Tibial nerve (tissue), 4 donors: ENCODE results near the gene IQGAP2. TPM values are rescaled to one million over a fixed set of nuclear protein-coding genes. Genes with fewer than 3 reads are reported as not detected.

Source experiments
- DNase-seq, 2 donors: peaks; one replicate each; pipeline ENCODE4 v3.0.0-alpha.2; 2019; ENCODE audit warnings: low spot score in 2 of 2
- H3K27ac ChIP-seq, 4 donors: fragments of 200-600 bp; sonication (generic) in 3 of 4; one replicate each; pipeline ENCODE4 v1.5.1; 2017 to 2019; ENCODE audit warnings: mild to moderate bottlenecking in 1 of 4
- H3K27me3 ChIP-seq, 2 donors: fragments of 200-600 bp; sonication (generic) in 1 of 2; one replicate each; pipeline versions ENCODE4 v1.5.1 to v1.6.0; 2017 to 2019
- H3K36me3 ChIP-seq, 3 donors: fragments of 200-600 bp; sonication (generic); one replicate each; pipeline ENCODE4 v1.5.1; 2018 to 2019
- H3K4me1 ChIP-seq, 4 donors: fragments of 200-600 bp; sonication (generic) in 3 of 4; one replicate each; pipeline ENCODE4 v1.5.1; 2017 to 2019
- H3K4me3 ChIP-seq, 4 donors: fragments of 200-600 bp; sonication (generic) in 3 of 4; one replicate each; pipeline ENCODE4 v1.5.1; 2017 to 2019; ENCODE audit warnings: mild to moderate bottlenecking in 1 of 4, moderate library complexity in 1 of 4
- H3K9me3 ChIP-seq, 4 donors: fragments of 200-600 bp; sonication (generic) in 3 of 4; one replicate each; pipeline ENCODE4 v1.5.1; 2017 to 2019
- EP300 ChIP-seq, 2 donors: sonication (generic); formaldehyde crosslinking; IDR thresholded peaks; one replicate each; pipeline ENCODE4 v1.6.1; 2017; ENCODE audit warnings: antibody characterized with exemption in 2 of 2, mild to moderate bottlenecking in 1 of 2
- POLR2A ChIP-seq, 2 donors: fragments of 450-650 bp; IDR thresholded peaks; one replicate each; pipeline ENCODE4 v1.6.1; 2017; ENCODE audit warnings: antibody characterized with exemption in 2 of 2, mild to moderate bottlenecking in 2 of 2, moderate library complexity in 2 of 2
- WGBS, 2 donors: methylation state at CpG; one replicate each; pipeline ENCODE4 v1.1.5; 2018; 5-methylcytosine and 5-hydroxymethylcytosine counted together
- total RNA-seq, 4 donors: library from RNA; depleted of rRNA; stranded (reverse); fragments of >200 nt; gene quantifications; one replicate each; pipeline ENCODE4 v1.1.0, GENCODE V29; 2016
- TF ChIP-seq, protein P1 (sequence below), 5 experiments: fragments of 200-600 bp in 3 of 5; fragments of 450-650 bp in 2 of 5; sonication (generic) in 3 of 5; IDR thresholded peaks; one replicate each; pipeline ENCODE4 v1.5.1; 2016 to 2019; ENCODE audit warnings: antibody characterized with exemption in 5 of 5, mild to moderate bottlenecking in 3 of 5, moderate library complexity in 2 of 5

IQGAP2 gene
- total RNA-seq, 4 donors from 2014 or later: 42.8 to 58.2 (median 52.3) TPM

DNA sequence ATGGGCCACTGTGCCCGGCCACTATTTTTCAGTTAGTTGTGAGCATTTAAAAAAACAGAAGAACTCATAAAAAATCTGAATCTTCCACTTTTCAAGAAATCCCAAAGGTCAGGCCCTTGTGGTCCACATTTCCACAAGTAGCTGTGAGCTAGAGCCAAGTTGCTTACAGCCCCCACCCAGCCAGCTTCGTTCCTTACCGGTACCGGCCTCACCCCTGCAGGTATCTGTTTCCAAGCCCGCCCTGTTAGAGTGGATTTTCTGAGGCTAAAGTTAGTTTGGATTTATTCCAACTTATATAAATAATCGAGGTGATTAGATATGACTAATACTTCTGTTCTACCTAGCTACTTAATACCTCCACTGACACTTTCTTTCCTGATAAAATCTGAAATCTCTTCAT lies 139.2 kb downstream of the IQGAP2 start:
- H3K27ac ChIP-seq: peak overlapping the region in 3 of 4 donors; percentile 57 to 72 (median 64)
- peaks cover 0 to 59% (median 21%) of the 10 kb centered on the region in 4 donors for H3K4me1 ChIP-seq
- H3K9me3 ChIP-seq: no peaks in the 10 kb centered on the region
- WGBS, 2 donors: 83 to 85% methylated on average over 6 of the region's 6 CpGs
- H3K36me3 ChIP-seq: no peaks in the 10 kb centered on the region
- DNase-seq: no peak
- no peaks in the 10 kb centered on the region for H3K27me3 ChIP-seq
- H3K4me3 ChIP-seq: no peak overlapping the region
- TF ChIP-seq, protein P1, sequence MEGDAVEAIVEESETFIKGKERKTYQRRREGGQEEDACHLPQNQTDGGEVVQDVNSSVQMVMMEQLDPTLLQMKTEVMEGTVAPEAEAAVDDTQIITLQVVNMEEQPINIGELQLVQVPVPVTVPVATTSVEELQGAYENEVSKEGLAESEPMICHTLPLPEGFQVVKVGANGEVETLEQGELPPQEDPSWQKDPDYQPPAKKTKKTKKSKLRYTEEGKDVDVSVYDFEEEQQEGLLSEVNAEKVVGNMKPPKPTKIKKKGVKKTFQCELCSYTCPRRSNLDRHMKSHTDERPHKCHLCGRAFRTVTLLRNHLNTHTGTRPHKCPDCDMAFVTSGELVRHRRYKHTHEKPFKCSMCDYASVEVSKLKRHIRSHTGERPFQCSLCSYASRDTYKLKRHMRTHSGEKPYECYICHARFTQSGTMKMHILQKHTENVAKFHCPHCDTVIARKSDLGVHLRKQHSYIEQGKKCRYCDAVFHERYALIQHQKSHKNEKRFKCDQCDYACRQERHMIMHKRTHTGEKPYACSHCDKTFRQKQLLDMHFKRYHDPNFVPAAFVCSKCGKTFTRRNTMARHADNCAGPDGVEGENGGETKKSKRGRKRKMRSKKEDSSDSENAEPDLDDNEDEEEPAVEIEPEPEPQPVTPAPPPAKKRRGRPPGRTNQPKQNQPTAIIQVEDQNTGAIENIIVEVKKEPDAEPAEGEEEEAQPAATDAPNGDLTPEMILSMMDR (IDR thresholded peaks at IDR 0.05): no peak
- TF ChIP-seq POLR2A (IDR thresholded peaks at IDR 0.05): no peak
- TF ChIP-seq EP300 (IDR thresholded peaks at IDR 0.05): no peak

DNA sequence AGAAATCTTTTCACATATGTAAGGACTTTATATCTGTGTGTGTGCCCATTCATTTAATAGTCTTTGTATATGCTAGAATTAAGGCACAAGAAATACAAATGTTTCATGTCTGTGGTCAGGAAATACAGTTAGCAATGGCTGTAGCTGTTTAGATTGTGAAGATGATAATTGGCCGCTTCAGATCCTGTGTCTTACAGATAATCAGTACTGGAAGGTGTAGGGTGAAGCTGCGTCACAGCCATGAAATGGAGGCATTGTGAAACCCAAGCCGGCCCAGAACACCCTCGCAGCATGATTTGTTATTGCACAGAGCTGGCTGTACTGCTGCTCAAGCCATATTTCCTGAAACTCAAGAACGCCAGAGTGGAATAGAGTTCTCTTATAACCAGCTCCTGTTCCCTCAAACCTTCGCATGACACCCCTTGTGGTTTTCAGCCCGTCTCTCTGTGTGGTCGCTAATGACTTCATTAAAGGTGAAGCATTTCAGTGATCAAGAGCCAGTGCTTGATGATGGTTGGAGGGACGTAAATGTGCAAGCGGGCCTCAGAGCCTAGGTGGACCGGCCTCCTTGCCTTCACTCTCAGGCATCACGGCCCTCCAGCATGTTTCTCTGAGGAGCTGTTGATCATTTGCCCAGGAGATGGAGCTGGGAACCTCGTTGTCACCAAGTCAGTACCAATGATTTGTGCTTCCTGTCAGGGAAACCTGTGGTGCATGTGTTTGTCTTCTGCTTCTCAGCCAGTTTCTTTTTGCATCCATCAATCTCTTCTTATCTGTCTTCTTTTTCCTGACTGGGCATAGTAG lies 140.0 kb downstream of the IQGAP2 start:
- TF ChIP-seq, protein P1 (IDR thresholded peaks at IDR 0.05): no peak
- TF ChIP-seq EP300 (IDR thresholded peaks at IDR 0.05) (peak in 1 of 2 donors; percentile 69), POLR2A (IDR thresholded peaks at IDR 0.05) (peak in 1 of 2 donors; percentile 13)
- 49 to 53% methylated on average over 13 of the region's 13 CpGs for WGBS, 2 donors
- H3K36me3 ChIP-seq: no peaks in the 10 kb centered on the region
- DNase-seq: peak in 1 of 2 donors; percentile 35
- H3K4me3 ChIP-seq: peak overlapping the region in 1 of 4 donors; percentile 10
- H3K9me3 ChIP-seq: no peaks in the 10 kb centered on the region
- H3K27me3 ChIP-seq: no peaks in the 10 kb centered on the region
- peak overlapping the region in 3 of 4 donors; percentile 64 to 72 (median 72) for H3K27ac ChIP-seq
- H3K4me1 ChIP-seq: peaks cover 0 to 62% (median 19%) of the 10 kb centered on the region in 4 donors

DNA sequence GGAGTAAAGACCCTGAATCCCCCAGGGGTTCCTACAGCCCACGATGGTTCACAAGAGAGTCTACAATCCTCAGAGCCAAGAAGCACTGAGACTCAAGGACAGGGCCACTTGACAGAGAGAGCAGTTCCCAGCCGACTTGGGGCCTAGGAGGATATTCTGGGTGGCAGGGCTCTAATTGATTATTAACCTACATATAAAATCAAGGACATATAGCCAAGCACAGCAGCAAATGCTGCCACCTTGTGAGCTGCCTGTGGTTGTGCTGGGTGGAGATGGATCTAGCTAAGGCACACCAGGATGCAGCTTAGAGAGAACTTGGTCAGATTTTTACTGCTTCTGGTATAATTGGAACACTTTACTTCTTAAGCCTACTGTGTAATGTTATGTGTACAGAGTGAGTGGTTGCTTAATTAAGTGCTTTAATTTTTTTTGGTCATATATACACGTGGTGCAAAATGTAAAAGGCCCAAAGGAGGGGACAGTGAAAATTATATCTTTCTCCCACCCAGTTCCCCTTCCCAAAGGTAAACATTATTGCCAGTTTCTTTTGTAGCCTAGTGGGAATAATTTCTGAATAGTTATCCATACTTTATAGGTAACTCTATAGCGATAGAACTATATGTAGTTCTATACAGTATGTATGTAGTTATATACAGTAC lies 141.3 kb downstream of the IQGAP2 start:
- whole genome bisulfite sequencing, 2 donors: 38% methylated on average over 4 of the region's 4 CpGs
- no peaks in the 10 kb centered on the region for H3K27me3 ChIP-seq
- no peak for DNase-seq

DNA sequence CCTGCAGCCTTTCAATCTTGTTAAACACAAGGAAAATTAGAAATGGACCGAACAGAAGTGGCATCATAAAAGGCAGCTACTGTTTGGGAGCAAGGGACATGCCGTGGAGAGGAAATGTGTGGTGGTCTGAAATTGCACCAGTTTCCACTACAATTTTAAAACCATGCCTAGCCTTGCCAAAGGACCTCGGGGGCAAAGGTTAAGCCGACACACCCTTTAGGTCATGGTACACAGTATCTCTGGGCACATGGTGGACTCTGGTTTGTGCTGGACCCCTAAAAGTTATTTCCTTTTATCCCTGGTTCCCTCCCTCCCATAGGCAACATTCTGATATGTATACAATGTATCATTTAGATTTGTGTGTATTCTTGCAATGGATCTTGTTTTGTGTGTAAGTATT lies 142.1 kb downstream of the IQGAP2 start:
- Histone ChIP-seq H3K36me3 (no peaks in the 10 kb centered on the region), H3K4me1 (peaks cover 0 to 53% (median 18%) of the 10 kb centered on the region in 4 donors), H3K27me3 (no peaks in the 10 kb centered on the region), H3K9me3 (no peaks in the 10 kb centered on the region), H3K27ac (peak overlapping the region in 1 of 4 donors; percentile 38), H3K4me3 (no peak overlapping the region)
- WGBS, 2 donors: 51 to 69% methylated on average over 4 of the region's 4 CpGs
- TF ChIP-seq POLR2A (IDR thresholded peaks at IDR 0.05) (no peak), EP300 (IDR thresholded peaks at IDR 0.05) (no peak)
- TF ChIP-seq, protein P1 (IDR thresholded peaks at IDR 0.05): no peak
- DNase-seq: no peak

More for the DNA sequence above, 141.3 kb downstream of the IQGAP2 start:
- no peaks in the 10 kb centered on the region for H3K36me3 ChIP-seq
- peaks cover 0 to 55% (median 18%) of the 10 kb centered on the region in 4 donors for H3K4me1 ChIP-seq
- TF ChIP-seq EP300 (IDR thresholded peaks at IDR 0.05): peak in 1 of 2 donors; percentile 54
- no peak for TF ChIP-seq POLR2A (IDR thresholded peaks at IDR 0.05)
- TF ChIP-seq, protein P1 (IDR thresholded peaks at IDR 0.05): peak; percentile 43 to 52 (median 49)
- H3K9me3 ChIP-seq: no peaks in the 10 kb centered on the region
- H3K4me3 ChIP-seq: no peak overlapping the region
- H3K27ac ChIP-seq: peak overlapping the region in 3 of 4 donors; percentile 64 to 72 (median 72)
